Fibroblast of mammary gland (primary cell): ENCODE data around the gene ARHGAP26.

ENCODE experiments used
- DNase-seq: peaks from one replicate; pipeline ENCODE4 v3.0.0-alpha.2; 2010; ENCODE audit warnings: low read depth
- H3K4me3 ChIP-seq: 2 replicates; pipeline ENCODE4 v1.5.1; 2011; ENCODE audit warnings: low read depth, mild to moderate bottlenecking, low read length, moderate library complexity; ENCODE audit not compliant: control insufficient read depth
- TF ChIP-seq, protein P1 (sequence below): conservative IDR thresholded peaks from 2 replicates; pipeline ENCODE4 v1.5.1; 2011; ENCODE audit warnings: low read depth, low read length, inconsistent platforms; ENCODE audit not compliant: control insufficient read depth, insufficient read depth

Gene ARHGAP26

DNA sequence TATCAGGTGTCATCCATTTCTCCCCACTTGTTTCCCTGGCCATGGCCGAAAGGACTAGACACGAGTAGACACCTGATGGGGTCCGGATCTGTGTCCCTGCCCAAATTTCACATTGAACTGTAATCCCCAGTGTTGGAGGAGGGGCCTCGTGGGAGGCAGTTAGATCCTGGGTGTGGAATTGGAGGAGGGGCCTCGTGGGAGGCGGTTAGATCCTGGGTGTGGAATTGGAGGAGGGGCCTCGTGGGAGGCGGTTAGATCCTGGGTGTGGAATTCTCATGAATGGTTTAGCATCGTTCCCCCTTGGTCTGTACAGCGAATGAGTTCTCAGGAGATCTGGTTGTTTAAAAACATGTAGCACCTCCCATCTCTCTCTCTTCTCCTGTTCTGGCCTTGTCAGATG is 467.5 kb downstream of the ARHGAP26 start:
- no peak overlapping the region for H3K4me3 ChIP-seq
- TF ChIP-seq, protein P1, sequence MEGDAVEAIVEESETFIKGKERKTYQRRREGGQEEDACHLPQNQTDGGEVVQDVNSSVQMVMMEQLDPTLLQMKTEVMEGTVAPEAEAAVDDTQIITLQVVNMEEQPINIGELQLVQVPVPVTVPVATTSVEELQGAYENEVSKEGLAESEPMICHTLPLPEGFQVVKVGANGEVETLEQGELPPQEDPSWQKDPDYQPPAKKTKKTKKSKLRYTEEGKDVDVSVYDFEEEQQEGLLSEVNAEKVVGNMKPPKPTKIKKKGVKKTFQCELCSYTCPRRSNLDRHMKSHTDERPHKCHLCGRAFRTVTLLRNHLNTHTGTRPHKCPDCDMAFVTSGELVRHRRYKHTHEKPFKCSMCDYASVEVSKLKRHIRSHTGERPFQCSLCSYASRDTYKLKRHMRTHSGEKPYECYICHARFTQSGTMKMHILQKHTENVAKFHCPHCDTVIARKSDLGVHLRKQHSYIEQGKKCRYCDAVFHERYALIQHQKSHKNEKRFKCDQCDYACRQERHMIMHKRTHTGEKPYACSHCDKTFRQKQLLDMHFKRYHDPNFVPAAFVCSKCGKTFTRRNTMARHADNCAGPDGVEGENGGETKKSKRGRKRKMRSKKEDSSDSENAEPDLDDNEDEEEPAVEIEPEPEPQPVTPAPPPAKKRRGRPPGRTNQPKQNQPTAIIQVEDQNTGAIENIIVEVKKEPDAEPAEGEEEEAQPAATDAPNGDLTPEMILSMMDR, result no peak
- no peak for DNase-seq

DNA sequence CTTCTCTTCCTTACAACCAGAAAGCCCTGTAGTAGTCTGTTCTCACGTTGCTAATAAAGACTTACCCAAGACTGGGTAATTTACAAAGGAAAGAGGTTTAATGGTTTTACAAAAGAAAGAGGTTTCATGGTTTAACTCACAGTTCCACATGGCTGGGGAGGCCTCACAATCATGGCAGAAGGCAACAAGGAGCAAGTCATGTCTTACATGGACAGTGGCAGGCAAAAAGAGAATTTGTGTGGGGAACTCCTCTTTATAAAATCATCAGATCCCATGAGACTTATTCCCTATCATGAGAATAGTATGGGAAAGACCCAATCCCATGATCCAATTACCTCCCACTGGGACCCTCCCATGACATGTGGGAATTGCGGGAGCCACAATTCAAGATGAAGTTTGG is 468.4 kb downstream of the ARHGAP26 start:
- DNase-seq, result no peak
- H3K4me3 ChIP-seq, result no peak overlapping the region
- TF ChIP-seq, protein P1, result no peak

DNA sequence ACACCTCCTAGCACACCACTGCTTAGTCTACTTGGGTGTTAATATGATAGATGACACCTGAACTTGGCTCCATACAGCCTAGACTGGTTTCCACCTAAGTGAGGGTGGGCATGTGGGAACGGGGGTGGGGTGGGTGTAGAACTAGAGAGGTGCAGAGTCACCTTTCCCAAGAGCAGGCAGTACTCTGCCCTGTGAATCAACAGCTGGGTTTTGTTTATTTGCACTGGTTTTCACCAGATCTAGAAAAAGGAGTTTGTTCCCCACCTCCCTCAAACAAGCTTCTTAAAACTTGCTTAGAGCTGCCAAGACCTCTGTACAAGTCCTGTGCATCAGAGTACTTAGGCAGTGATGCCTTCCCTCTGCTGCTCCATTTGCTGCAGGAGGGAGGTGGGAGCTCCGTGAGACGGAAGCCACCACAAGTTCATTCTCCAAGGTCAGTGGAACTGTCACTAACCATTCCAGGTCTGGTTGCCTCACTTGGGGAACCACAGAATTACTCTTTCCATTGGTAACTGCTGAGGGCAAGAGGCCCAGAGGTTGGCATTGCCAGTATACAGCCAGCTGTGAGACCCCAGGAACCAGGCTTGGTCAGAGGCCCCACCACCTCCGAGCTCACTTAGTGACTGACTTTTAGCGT is 469.8 kb downstream of the ARHGAP26 start:
- no peak for DNase-seq
- no peak overlapping the region for H3K4me3 ChIP-seq
- TF ChIP-seq, protein P1, result no peak

DNA sequence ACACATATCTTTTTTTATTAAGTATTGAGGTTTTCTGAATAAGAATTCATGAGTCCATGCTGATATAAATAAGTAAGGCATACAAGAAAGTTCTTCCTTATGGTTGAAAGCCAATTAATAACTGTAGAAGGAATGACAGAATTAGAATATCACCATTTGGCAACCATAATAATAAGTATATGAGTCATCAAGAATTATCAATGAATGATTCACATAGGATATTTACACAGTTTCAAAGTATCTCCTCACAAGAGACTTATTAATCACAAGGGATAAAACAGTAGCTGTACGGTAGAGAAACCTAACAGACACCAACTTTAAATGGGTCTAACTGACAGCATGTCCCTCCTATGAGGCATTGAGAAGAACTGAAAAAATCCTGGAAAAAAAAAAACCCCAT is 471.7 kb downstream of the ARHGAP26 start:
- TF ChIP-seq, protein P1, result no peak
- DNase-seq, result peak; percentile 77
- H3K4me3 ChIP-seq, result no peak overlapping the region

DNA sequence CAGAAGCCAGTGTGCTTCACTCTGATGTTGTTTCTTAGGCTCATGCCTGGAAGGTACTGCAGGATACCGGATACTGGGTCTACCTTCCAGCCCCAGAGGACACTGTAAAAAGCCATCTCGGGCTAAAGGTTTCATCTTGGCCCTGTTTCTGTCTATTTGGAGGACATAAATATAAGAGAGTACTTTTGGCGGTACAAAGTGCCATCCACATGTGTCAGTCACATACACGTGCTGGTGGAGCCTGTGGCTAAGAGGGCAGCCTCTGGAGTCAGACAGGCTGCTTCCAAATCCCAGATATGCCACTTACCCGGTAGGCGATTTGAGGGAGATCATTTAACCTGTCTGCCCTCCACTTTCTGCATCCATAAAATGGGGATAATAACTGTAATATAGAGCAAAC is 472.9 kb downstream of the ARHGAP26 start:
- no peak for DNase-seq
- H3K4me3 ChIP-seq, result no peak overlapping the region
- TF ChIP-seq, protein P1, result no peak

DNA sequence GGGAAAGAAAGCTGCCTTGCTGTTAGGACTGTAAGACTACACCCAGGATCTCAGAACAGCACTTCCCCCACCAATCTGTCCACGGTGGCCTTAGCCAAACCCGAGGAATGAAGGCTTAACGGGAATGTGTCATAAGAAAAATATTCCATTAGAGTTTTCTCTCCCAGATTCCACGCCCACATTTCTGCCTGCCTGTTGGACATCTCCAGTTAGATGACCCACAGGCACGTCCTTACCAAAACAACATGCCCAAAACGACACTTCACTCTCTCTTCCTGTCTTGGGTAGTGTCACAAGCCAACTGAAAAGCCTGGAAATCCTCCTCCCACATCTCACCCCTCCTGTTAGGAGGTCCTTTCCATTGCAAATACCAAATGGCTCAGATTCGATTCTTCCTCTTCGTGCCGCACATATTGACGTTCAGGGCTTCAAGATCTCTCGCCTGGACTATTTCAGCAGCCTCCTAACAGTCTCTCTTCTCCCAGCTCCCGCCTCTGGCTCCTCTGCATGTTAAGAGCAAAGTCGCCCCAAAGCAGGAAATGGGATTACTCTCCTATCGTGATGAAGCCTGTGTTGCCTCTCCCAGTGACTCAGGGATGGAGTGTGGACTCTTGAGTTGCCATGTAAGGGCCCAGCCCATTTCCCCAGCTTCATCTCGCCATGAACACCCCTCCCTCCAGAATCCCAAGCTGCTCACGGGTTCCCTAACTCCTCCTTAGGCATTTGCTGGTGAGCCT is 474.0 kb downstream of the ARHGAP26 start:
- DNase-seq, result peak; percentile 98
- H3K4me3 ChIP-seq, result peak overlapping the region; percentile 18
- TF ChIP-seq, protein P1, result no peak
